NB4 (cell line): ENCODE data around the gene TSSC4.

Source experiments
- CTCF ChIP-seq: IDR thresholded peaks from one replicate; pipeline ENCODE4 v1.5.1; 2012; ENCODE audit warnings: low read depth, low read length
- POLR2A ChIP-seq: IDR thresholded peaks from 2 replicates; pipeline ENCODE4 v1.6.1; 2011; ENCODE audit warnings: mild to moderate bottlenecking; ENCODE audit not compliant: insufficient read length; ENCODE audit errors: extremely low read depth

GRCh38 chr11:2411446-2412305 is 11.1 kb downstream of the TSSC4 start:
- TF ChIP-seq CTCF = no peak
- no peak for TF ChIP-seq POLR2A
